GM12874 (cell line): ENCODE data around the gene NME3.

Source experiments
- TF ChIP-seq, protein P1 (sequence below): IDR thresholded peaks from 2 replicates; pipeline ENCODE4 v1.5.1; 2011; ENCODE audit warnings: low read depth, mild to moderate bottlenecking, control low read depth, low read length, moderate library complexity; ENCODE audit not compliant: insufficient read depth

Gene NME3

GRCh38 chr16:1791943-1792812 lies 20.8 kb upstream of the NME3 start:
- TF ChIP-seq, protein P1, sequence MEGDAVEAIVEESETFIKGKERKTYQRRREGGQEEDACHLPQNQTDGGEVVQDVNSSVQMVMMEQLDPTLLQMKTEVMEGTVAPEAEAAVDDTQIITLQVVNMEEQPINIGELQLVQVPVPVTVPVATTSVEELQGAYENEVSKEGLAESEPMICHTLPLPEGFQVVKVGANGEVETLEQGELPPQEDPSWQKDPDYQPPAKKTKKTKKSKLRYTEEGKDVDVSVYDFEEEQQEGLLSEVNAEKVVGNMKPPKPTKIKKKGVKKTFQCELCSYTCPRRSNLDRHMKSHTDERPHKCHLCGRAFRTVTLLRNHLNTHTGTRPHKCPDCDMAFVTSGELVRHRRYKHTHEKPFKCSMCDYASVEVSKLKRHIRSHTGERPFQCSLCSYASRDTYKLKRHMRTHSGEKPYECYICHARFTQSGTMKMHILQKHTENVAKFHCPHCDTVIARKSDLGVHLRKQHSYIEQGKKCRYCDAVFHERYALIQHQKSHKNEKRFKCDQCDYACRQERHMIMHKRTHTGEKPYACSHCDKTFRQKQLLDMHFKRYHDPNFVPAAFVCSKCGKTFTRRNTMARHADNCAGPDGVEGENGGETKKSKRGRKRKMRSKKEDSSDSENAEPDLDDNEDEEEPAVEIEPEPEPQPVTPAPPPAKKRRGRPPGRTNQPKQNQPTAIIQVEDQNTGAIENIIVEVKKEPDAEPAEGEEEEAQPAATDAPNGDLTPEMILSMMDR, result no peak

DNA sequence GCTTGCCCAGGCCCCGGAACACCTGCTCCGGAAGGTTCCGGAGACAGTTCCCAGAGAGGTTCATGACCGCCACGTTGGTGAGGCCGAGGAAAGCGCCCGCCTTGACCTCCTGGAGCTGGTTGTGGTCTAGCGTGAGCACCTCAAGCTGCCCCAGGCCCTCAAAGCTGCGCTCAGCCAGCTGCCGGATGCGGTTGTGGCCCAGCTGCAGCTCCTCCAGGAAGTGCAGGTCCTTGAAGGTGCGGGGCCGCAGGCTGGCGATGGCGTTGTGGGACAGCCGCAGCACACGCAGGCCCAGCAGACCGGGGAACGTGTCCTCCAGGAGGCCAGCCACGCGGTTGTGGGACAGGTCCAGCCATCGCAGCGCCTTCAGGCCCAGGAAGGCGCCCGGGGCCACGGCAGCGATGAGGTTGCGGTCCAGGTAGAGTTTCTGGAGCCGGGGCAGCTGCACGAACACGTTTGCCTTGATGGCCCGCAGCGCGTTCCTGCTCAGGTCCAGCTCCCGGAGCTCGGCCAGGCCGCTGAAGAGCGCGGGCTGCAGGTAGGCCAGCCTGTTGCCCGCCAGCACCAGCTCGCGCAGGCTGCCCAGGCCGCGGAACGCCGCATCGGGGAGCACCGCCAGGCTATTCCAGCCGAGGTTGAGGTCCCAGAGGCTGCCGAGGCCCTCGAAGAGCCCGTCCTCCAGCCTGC lies 20.1 kb upstream of the NME3 start:
- TF ChIP-seq, protein P1, result no peak

GRCh38 chr16:1790611-1791255 lies 19.4 kb upstream of the NME3 start:
- TF ChIP-seq, protein P1, result no peak

DNA sequence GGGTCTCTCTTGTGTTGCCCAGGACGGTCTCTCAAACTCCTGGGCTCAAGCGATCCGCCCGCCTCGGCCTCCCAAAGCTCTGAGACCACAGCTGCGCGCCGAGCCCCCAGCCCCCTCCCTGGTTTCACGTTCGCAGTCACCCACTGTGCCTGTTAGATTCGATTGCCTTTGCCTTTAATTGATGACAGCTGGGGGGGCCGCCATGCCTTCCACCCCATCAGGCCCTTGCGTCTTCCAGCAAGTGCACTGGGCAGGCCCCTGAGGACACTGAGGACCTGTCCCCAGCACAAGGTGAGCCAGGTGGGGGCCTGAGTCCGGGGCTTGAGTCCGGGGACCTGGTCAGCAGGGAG lies 18.9 kb upstream of the NME3 start:
- TF ChIP-seq, protein P1, result no peak

GRCh38 chr16:1789643-1790045 lies 18.3 kb upstream of the NME3 start:
- TF ChIP-seq, protein P1, result no peak

DNA sequence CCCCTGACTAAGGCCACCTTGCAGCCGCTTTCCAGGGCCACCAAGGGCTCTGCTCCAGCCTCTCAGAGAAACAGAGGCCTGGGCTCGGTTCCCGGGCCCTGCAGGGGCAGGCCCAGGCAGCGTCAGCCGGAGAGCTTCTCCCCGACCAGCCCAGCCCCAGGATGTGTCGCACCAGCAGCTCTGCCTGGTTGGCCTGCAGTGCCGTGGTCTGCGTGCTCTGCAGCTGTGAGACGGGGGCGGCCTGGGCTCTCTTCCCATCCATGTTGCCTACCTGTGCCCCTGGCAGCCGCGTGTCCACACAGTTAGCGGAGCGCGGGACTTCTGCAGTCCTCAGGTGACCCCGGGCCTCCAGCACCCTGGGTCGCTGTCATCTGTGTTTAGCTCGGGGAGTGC lies 17.4 kb upstream of the NME3 start:
- TF ChIP-seq, protein P1, result no peak

- TF ChIP-seq, protein P1, result no peak
Observed at GRCh38 chr16:1788095-1788707, 16.9 kb upstream of the NME3 start.
